Sigmoid colon (tissue), 7 donors: Measurements from ENCODE around the gene NTF3. TPM values are rescaled to one million over a fixed set of nuclear protein-coding genes. Genes with fewer than 3 reads are reported as not detected.

ENCODE experiments used
- DNase-seq: peaks from one replicate; pipeline ENCODE4 v3.0.0-alpha.2; 2019
- H3K27ac ChIP-seq, 4 donors: fragments of 200-600 bp; sonication (generic); one replicate each; pipeline ENCODE4 v1.5.1; 2016 to 2019; ENCODE audit warnings: mild to moderate bottlenecking in 1 of 4
- H3K27me3 ChIP-seq, 3 donors: fragments of 200-600 bp; sonication (generic); one replicate each; pipeline ENCODE4 v1.5.1; 2019; ENCODE audit warnings: mild to moderate bottlenecking in 1 of 3
- H3K36me3 ChIP-seq, 4 donors: fragments of 200-600 bp; sonication (generic); one replicate each; pipeline ENCODE4 v1.5.1; 2016 to 2019
- H3K4me1 ChIP-seq, 4 donors: fragments of 200-600 bp; sonication (generic); one replicate each; pipeline ENCODE4 v1.5.1; 2017 to 2019
- H3K4me3 ChIP-seq, 4 donors: fragments of 200-600 bp; sonication (generic); one replicate each; pipeline ENCODE4 v1.5.1; 2017 to 2019; ENCODE audit warnings: mild to moderate bottlenecking in 2 of 4, moderate library complexity in 1 of 4
- H3K9me3 ChIP-seq, 4 donors: fragments of 200-600 bp in 3 of 4; sonication (generic) in 3 of 4; one replicate each; pipeline versions ENCODE4 v1.5.1 to v1.6.1; 2013 to 2019
- CTCF ChIP-seq, 4 experiments: fragments of 450-650 bp in 3 of 4; fragments of 200-600 bp in 1 of 4; IDR thresholded peaks; one replicate each; pipeline ENCODE4 v1.5.1; 2016 to 2019; ENCODE audit warnings: antibody characterized with exemption in 4 of 4, mild to moderate bottlenecking in 3 of 4, moderate library complexity in 2 of 4
- EP300 ChIP-seq, 4 donors: sonication (generic); formaldehyde crosslinking; IDR thresholded peaks; one replicate each; pipeline ENCODE4 v1.6.1; 2017; ENCODE audit warnings: antibody characterized with exemption in 4 of 4
- POLR2A ChIP-seq, 2 donors: fragments of 450-650 bp; IDR thresholded peaks; one replicate each; pipeline ENCODE4 v1.6.1; 2016; ENCODE audit warnings: antibody characterized with exemption in 2 of 2, mild to moderate bottlenecking in 2 of 2, moderate library complexity in 2 of 2
- POLR2AphosphoS5 ChIP-seq, 4 donors: sonication (generic); formaldehyde crosslinking; IDR thresholded peaks; one replicate each; pipeline ENCODE4 v1.6.1; 2017; ENCODE audit warnings: antibody characterized with exemption in 4 of 4
- WGBS, 2 donors: extraction: QIAGEN DNeasy Blood & Tissue Kit; methylation state at CpG; one replicate each; pipeline ENCODE4 v1.1.7; 2013; 5-methylcytosine and 5-hydroxymethylcytosine counted together
- intact Hi-C: fragments of 100-400 bp; cut with DNase I; formaldehyde crosslinking; loops from one replicate; pipeline ENCODE4 v1.15.1; 2023
- polyA plus RNA-seq, 3 donors: library from polyadenylated mRNA; stranded (reverse); fragments of 200-250 nt; gene quantifications; one replicate each; pipeline ENCODE4 v1.2.3, GENCODE V29; 2013
- total RNA-seq, 4 donors: library from RNA; depleted of rRNA; stranded (reverse); fragments of >200 nt; gene quantifications; one replicate each; pipeline ENCODE4 v1.1.0, GENCODE V29; 2016
- donor health status: healthy with polysubstance abuse.
- donor health status: Bipolar disorder and iron deficiency.
- donor health status: healthy.

Gene NTF3
- total and polyA plus RNA-seq, 7 donors = 0.71 to 1.8 (median 0.95) TPM; not detected in 2

DNA sequence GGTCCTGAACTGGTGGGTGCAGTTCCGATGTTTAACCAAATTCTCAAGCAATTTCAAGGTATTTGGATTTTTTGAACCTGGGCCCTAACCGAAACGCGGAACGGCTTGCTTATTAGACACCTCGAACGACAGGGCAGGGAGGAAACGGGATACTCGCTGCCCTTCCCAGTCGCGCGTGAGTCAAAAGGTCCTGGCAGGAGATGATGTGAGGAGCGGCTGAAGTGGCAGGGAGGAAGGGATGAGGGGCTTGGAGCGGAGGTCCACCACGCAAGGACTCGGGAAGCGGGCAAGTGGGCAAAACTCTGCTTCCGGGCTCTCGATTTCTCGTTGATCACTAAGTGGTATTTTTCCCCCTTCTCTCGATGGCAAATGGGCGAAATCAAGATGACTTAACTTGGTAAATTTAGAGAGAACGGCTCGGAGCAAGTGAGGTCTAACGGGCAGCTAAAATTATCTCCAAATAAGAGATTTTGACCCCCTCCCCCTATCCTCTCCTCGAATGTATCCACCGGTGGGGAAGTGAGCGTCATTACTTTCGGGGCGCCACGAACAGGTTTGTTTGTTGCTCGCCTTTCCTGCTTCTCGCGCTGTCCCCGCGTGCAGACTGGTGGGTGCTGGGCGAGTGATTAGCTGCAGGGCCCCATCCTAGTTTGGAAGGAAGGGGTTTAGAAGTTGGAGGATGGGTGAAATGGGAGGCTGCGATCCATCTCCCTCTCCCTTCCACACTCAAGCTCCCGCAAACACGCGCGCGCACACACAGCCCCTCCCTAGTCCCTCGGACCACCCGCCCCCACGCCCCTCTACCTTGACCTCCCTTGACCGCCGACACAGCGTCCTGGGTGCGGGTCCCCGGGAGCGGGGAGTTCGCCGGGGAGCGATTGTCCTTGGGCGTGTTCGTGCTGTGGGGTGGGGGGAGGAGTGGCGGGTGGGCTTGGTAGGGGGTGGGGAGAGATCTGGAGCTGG lies 986 bp upstream of the NTF3 start:
- H3K27ac ChIP-seq = no peak overlapping the region
- no peak for TF ChIP-seq POLR2AphosphoS5 (IDR thresholded peaks at IDR 0.05)
- no peak for TF ChIP-seq EP300 (IDR thresholded peaks at IDR 0.05)
- no peak for TF ChIP-seq CTCF (IDR thresholded peaks at IDR 0.05)
- no peak for TF ChIP-seq POLR2A (IDR thresholded peaks at IDR 0.05)
- no peaks in the 10 kb centered on the region for H3K36me3 ChIP-seq
- peak overlapping the region; percentile 8 to 47 (median 44) for H3K4me3 ChIP-seq
- DNase-seq = no peak
- H3K27me3 ChIP-seq = peaks cover 25 to 82% (median 55%) of the 10 kb centered on the region in 3 donors
- H3K4me1 ChIP-seq = peaks cover 0 to 38% (median 35%) of the 10 kb centered on the region in 4 donors
- intact Hi-C loops = loop anchor here (10.0 kb wide), 1 partner anchor 364 kb away; no protein-coding TSS in a partner anchor
- 5 to 8% methylated on average over 58 of the region's 58 CpGs for WGBS, 2 donors
- H3K9me3 ChIP-seq = no peaks in the 10 kb centered on the region

- Histone ChIP-seq H3K4me1 (peaks cover 0 to 38% (median 35%) of the 10 kb centered on the region in 4 donors), H3K36me3 (no peaks in the 10 kb centered on the region), H3K27me3 (peaks cover 25 to 90% (median 55%) of the 10 kb centered on the region in 3 donors), H3K4me3 (peak overlapping the region; percentile 34 to 47 (median 44)), H3K9me3 (no peaks in the 10 kb centered on the region), H3K27ac (peak overlapping the region in 3 of 4 donors; percentile 10 to 34 (median 23))
- WGBS, 2 donors = 2% methylated on average over 59 of the region's 59 CpGs
- no peak for DNase-seq
- intact Hi-C loops = loop anchor here (10.0 kb wide), 1 partner anchor 362 kb away; no protein-coding TSS in a partner anchor
- TF ChIP-seq POLR2AphosphoS5 (IDR thresholded peaks at IDR 0.05) (no peak), EP300 (IDR thresholded peaks at IDR 0.05) (no peak), POLR2A (IDR thresholded peaks at IDR 0.05) (no peak), CTCF (IDR thresholded peaks at IDR 0.05) (no peak)
These were observed 1.4 kb downstream of the NTF3 start for GRCh38 chr12:5433081-5433844.

DNA sequence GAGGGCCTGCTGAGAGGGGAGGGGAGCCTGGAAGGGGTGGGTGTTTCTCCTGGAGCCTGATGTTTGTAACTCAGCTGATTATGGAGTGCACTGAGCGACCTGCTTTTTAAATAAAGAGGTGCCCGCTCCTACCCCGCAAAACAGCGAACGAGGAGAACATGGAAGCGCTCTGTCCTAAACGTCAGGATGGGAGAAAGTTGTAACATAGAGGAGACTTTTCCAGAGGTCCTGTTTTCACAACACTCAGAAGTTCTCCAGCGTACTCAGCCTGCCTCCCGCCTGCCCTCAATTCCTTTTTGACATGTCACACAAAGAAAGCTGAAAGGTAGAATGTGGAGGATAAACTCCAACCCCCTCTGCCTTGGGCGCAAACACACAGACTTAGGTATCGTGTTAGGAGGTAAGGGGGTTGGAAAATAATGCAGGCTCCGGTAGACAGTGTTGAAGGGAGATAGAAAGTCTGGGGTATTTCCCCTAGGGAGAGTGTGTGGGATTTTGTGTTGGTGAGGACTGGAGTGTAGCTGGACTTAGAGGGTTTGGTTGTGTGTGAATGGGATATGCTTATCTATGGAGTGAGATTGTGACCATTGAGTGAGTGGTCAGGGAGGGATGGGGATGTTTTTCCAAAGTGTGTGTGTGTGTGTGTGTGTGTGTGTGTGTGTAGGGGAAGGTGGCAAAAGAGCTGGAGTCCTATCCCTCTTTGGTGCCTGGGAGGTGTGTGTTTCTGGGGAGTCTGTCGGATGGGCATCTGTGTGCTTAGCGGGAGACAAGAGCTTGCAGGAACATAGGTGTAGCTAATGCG lies 2.1 kb downstream of the NTF3 start:
- WGBS, 2 donors = 28 to 29% methylated on average over 15 of the region's 15 CpGs

More for the DNA sequence above, 2.1 kb downstream of the NTF3 start:
- Histone ChIP-seq H3K27ac (peak overlapping the region in 1 of 4 donors; percentile 34), H3K27me3 (peaks cover 25 to 82% (median 55%) of the 10 kb centered on the region in 3 donors), H3K36me3 (no peaks in the 10 kb centered on the region), H3K4me3 (peak overlapping the region in 3 of 4 donors; percentile 44 to 47 (median 44)), H3K9me3 (no peaks in the 10 kb centered on the region), H3K4me1 (peaks cover 0 to 38% (median 35%) of the 10 kb centered on the region in 4 donors)
- intact Hi-C loops = loop anchor here (10.0 kb wide), 1 partner anchor 361 kb away; no protein-coding TSS in a partner anchor
- DNase-seq = no peak
- TF ChIP-seq POLR2AphosphoS5 (IDR thresholded peaks at IDR 0.05) (no peak), POLR2A (IDR thresholded peaks at IDR 0.05) (no peak), CTCF (IDR thresholded peaks at IDR 0.05) (no peak), EP300 (IDR thresholded peaks at IDR 0.05) (no peak)
